ENCODE data around the gene FUS. TPM values are rescaled to one million over a fixed set of nuclear protein-coding genes. Genes with fewer than 3 reads are reported as not detected.

The FUS gene
- total and polyA plus RNA-seq, 2 donors (not counting 3 experiments of a cell fraction or from before 2014, with no cell fraction given), result 307 to 569 TPM

GRCh38 chr16:31204871-31205666 is 25.1 kb downstream of the FUS start:
- no peaks in the 10 kb centered on the region for H3K9me3 ChIP-seq (replicated peaks; ENCODE audit: control insufficient read depth, insufficient read depth, low read length)
- no peaks in the 10 kb centered on the region for H4K20me1 ChIP-seq (replicated peaks; ENCODE audit: control insufficient read depth, extremely low read depth, insufficient read depth, low read length)
- no peak overlapping the region for H2AFZ ChIP-seq (ENCODE audit: low read depth, low read length)
- dilution Hi-C loops (cut with MboI; ENCODE audit: extremely low pct_ligation_motif_present, low sequenced_read_pairs), result no loop called here
- no peak overlapping the region for H3K4me2 ChIP-seq (ENCODE audit: insufficient read depth, low read length)
- H3K27me3 ChIP-seq (ENCODE audit: control insufficient read depth in 2 of 2, insufficient read depth in 2 of 2, low read length in 2 of 2), result peaks cover 2 to 6% of the 10 kb centered on the region in 2 experiments
- intact Hi-C loops (cut with micrococcal nuclease), result loop anchor here (5.0 kb wide), 1 partner anchor 252 kb away; the partner anchor contains the start of gene ARMC5
- POLR2A ChIA-PET, result no interaction called here
- DNase-seq (ENCODE audit: low read depth, low spot score), result no peak
- no peak overlapping the region for H3K4me3 ChIP-seq (replicated peaks in 1 of 3; ENCODE audit: insufficient read depth in 1 of 3, low read depth in 1 of 3, low read length in 3 of 3)
- H3K36me3 ChIP-seq (ENCODE audit: control insufficient read depth in 2 of 2, extremely low read depth in 1 of 2, insufficient read depth in 2 of 2, low read length in 2 of 2), result no peaks in the 10 kb centered on the region
- TF ChIP-seq, protein P1, sequence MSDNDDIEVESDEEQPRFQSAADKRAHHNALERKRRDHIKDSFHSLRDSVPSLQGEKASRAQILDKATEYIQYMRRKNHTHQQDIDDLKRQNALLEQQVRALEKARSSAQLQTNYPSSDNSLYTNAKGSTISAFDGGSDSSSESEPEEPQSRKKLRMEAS (IDR thresholded peaks at IDR 0.05; ENCODE audit: insufficient read depth, insufficient read length), result no peak
- TF ChIP-seq JUN (IDR thresholded peaks at IDR 0.05; ENCODE audit: borderline replicate concordance, insufficient read depth, insufficient read length, low read depth) (no peak), POLR2A (IDR thresholded peaks at IDR 0.05; ENCODE audit: low read depth, low read length) (no peak), CTCF (IDR thresholded peaks at IDR 0.05; ENCODE audit: extremely low read depth in 1 of 2, insufficient read depth in 1 of 2, low read depth in 1 of 2, low read length in 2 of 2) (no peak), FOS (IDR thresholded peaks at IDR 0.05; ENCODE audit: borderline replicate concordance, insufficient read depth, low read length) (no peak), EZH2 (IDR thresholded peaks at IDR 0.05; ENCODE audit: borderline replicate concordance, low read depth, low read length, severe bottlenecking) (no peak), GATA2 (IDR thresholded peaks at IDR 0.05; ENCODE audit: insufficient read depth, insufficient read length, low read depth, low read length) (no peak), POLR2AphosphoS5 (IDR thresholded peaks at IDR 0.05; ENCODE audit: insufficient read depth, low read depth, low read length) (no peak), MYC (IDR thresholded peaks at IDR 0.05; ENCODE audit: low read depth, low read length) (no peak)
- BruUV-seq (replicated peaks), result no TSS peak
- H3K79me2 ChIP-seq (ENCODE audit: control insufficient read depth, insufficient read depth, low read length), result no peaks in the 10 kb centered on the region
- no peak for FAIRE-seq
- H3K4me1 ChIP-seq (ENCODE audit: control insufficient read depth, extremely low read depth, insufficient read depth, low read length), result peaks cover 4% of the 10 kb centered on the region
- H3K27ac ChIP-seq (ENCODE audit: insufficient read depth, low read depth, low read length), result no peak overlapping the region
- CTCF ChIA-PET, result interaction anchor here (0.9 to 1.0 kb wide), 2 partner anchors 9 to 178 kb away, joined by 3 read pairs; partner anchors contain the start of gene TRIM72
- H3K9ac ChIP-seq (replicated peaks; ENCODE audit: extremely low read depth, insufficient read depth, low read length), result no peak overlapping the region
- no peaks in the 10 kb centered on the region for H3K9me1 ChIP-seq (replicated peaks; ENCODE audit: control insufficient read depth, extremely low read depth, insufficient read depth, low read length)
